ENCODE data around the gene RCOR1.

Gene RCOR1

DNA sequence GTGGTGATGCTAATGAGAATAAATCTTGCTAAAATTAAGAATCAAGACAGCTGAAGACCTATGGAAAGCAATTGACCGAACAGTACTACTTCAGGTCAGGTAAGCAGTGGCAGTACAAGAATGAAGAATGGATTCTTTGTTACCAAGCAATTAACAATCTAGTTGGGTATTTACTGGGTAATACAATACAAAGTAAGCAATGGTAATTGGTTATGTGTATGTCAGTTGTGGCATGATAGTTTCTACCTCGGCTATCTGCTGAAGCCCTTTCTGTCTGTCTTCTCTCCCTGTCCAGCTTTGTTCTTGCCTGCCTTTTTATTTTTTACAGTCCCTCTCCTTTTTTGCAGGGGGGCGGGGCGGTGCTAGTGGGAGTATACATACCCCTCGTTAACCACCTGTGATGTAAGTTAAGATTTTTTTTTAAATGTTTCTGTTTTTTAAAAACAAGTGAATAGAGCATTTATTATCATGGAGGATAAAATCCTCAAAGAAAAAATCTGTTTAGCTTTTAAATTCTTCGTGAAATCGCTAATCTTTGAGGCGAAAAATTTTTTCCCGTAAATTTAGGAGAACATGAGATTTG, 75.9 kb downstream of the RCOR1 start:
- no peak overlapping the region for H3K4me3 ChIP-seq (ENCODE audit: low read depth, low read length)

DNA sequence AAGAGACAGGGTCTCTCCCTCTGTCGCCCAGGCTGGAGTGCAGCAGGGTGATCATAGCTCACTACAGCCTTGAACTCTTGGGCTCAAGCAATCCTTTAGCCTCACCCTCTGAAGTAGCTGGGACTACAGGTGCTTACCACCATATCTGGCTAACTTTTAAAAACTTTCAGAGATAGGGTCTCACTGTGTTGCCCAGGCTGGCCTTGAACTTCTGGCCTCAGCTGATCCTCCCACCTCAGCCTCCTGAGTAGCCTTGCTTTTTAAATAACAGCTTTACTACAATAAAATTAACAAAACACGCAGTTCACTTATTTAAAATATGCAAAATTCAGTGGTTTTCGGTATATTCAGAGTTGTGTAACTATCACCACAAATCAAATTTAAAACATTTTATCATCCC, 79.0 kb downstream of the RCOR1 start:
- no peak overlapping the region for H3K4me3 ChIP-seq (ENCODE audit: low read depth, low read length)

GRCh38 chr14:102672410-102672960, 80.0 kb downstream of the RCOR1 start:
- no peak overlapping the region for H3K4me3 ChIP-seq (ENCODE audit: low read depth, low read length)

- H3K4me3 ChIP-seq (ENCODE audit: low read depth, low read length), result no peak overlapping the region
Observed at GRCh38 chr14:102675396-102675795, 82.9 kb downstream of the RCOR1 start.

GRCh38 chr14:102678394-102678793, 85.9 kb downstream of the RCOR1 start:
- no peak overlapping the region for H3K4me3 ChIP-seq (ENCODE audit: low read depth, low read length)

GRCh38 chr14:102683399-102684297, 91.2 kb downstream of the RCOR1 start:
- H3K4me3 ChIP-seq (ENCODE audit: low read depth, low read length), result no peak overlapping the region

GRCh38 chr14:102684298-102684663, 91.8 kb downstream of the RCOR1 start:
- no peak overlapping the region for H3K4me3 ChIP-seq (ENCODE audit: low read depth, low read length)

GRCh38 chr14:102686196-102686801, 93.8 kb downstream of the RCOR1 start:
- H3K4me3 ChIP-seq (ENCODE audit: low read depth, low read length), result no peak overlapping the region

GRCh38 chr14:102688290-102688689, 95.8 kb downstream of the RCOR1 start:
- H3K4me3 ChIP-seq (ENCODE audit: low read depth, low read length), result no peak overlapping the region

DNA sequence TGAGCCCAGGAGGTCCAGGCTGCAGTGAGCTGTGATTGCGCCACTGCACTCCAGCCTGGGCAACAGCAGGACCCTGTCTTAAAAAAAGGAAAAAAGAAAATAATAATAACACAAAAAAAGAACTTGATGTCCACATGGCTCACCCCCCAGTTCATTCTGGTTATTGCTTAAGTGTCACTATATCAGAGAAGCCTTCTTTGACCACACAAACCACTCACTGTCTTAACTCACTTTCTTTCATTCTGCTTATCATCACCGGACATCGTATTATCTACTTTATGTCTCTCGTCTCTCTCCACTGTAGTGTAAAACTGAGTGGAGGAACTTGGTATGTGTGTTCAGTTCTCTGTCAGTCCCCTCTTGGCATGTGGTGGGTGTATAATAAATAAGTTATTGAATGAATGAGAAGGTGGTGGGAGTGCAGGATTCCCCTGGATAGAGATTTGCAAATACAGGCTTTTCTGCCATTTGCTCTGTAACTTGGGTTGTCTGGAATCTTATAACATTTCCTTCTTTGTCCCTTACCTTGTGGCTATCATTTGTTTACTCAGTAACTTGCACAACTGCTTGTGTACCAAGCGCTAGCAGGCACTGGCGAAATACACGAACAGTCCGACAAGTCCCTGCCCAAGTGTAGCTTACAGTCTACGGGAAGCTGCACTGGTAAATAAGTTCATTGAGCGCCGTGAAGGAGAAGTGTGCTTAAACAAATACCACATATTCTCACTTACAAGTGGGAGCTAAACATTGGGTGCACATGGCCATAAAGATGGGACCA, 98.2 kb downstream of the RCOR1 start:
- no peak overlapping the region for H3K4me3 ChIP-seq (ENCODE audit: low read depth, low read length)

DNA sequence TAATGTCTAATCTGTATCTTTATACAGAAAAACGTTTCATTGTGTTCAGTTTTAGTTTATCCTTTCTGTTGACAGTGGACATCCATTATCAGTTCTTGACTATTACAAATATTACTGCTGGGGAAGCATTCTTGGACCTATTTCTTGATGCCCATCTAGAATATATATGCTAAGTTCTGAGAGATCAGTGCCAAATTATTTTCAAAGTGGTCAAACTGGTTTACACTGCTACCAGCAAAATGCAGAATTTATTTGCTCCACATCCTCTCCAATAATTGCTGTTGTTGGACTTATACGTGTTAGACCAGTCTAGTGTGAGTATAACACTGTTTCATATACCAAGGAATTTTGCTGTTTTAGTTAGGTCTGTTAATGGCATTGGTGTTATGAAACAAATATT, 99.3 kb downstream of the RCOR1 start:
- H3K4me3 ChIP-seq (ENCODE audit: low read depth, low read length), result no peak overlapping the region

GRCh38 chr14:102692334-102692733, 99.9 kb downstream of the RCOR1 start:
- no peak overlapping the region for H3K4me3 ChIP-seq (ENCODE audit: low read depth, low read length)

- no peak overlapping the region for H3K4me3 ChIP-seq (ENCODE audit: low read depth, low read length)
Observed at GRCh38 chr14:102693006-102693755, 100.7 kb downstream of the RCOR1 start.

DNA sequence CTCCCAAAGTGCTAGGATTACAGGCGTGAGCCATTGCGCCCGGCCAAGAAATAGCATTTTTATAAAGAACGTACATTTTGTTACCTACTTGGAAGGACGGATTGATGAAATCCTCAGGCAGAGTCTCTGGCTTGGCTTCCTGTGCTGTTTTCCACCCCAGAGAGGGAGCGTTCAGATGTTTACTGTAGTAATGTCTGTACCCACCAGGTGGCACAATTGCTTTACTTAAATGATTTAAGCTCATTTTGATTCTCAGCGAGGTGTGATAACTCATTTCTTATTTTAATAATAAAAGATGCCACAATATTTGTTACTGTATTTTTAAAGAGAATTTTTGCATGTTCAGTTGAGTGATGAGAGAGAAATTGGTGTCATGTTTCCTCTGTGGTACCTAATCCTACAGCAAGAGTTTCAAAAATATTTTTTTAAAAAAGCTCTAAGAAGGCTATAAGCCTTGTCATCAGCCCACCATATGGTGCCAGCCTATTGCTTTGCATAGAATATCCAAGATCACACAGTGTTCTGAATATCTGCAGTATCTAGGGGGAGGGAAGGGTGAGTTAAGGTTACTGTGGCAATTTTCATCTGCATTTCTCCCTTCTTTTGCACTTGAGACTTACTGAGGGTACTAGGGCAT, 102.2 kb downstream of the RCOR1 start:
- H3K4me3 ChIP-seq (ENCODE audit: low read depth, low read length), result no peak overlapping the region

DNA sequence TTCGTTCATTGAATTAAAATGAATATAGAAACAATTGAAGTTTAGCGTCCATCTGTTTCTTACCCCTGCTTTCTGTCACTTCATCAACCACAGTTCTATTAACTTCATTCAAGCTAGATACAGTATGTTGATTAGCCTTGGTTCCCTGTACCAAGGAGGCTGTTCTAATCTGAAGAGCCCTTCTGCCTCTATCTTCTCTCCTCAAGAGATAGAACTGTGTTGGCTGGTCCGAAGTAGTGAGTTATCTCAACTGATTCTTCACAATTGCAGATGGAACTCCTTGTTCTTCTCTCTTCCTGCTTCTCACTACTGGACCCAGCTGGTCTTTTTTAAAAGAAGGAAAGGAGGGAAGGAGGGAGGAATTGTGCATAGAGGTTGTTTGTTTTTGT, 102.7 kb downstream of the RCOR1 start:
- no peak overlapping the region for H3K4me3 ChIP-seq (ENCODE audit: low read depth, low read length)

GRCh38 chr14:102696332-102696731, 103.9 kb downstream of the RCOR1 start:
- no peak overlapping the region for H3K4me3 ChIP-seq (ENCODE audit: low read depth, low read length)

DNA sequence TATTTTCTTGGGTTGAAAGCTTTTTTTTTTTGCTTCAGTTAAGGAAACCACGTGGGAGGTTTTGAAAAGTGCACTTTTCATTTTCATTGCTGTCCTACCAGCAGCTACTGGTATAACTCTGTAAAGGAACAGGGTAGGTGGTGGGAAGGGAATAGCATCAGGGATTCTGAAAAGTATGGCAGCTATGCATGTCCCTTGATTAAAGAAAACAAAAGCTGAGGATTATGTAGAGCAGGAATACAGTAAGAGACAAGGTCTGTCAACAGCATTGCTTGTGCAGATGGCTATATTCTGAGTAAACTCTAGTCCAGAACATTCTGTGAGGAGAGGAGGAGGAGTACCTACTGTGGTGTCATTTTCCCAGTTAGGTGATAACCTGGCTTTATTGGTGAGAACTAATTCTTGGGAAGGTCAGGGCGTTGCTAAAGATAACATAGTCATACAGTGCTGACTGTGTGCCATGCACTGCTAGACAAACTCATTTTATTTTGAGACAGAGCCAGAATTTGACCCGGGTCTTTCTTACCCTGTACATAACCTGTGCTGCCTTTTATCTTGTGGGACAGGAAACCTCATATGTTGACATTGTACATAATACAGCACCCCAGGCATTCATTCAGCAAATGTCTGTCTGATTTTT, 104.5 kb downstream of the RCOR1 start:
- H3K4me3 ChIP-seq (ENCODE audit: low read depth, low read length), result no peak overlapping the region

DNA sequence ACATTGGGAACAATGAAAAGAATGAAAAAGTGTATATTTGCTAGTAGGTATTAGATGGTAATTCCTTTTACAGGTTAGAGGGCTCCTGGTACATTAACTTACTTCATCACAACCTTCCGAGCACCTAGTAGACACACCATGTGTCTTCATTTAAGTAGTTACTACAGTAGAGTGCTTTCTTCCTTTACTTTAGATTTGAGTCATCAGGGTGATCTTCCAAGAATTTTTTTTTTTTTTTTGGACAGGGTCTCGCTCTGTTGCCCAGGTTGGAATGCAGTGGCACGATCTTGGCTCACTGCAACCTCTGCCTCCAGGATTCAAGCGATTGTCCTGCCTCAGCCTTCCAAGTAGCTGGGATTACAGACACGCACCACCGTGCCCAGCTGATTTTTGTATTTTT, 105.1 kb downstream of the RCOR1 start:
- no peak overlapping the region for H3K4me3 ChIP-seq (ENCODE audit: low read depth, low read length)

DNA sequence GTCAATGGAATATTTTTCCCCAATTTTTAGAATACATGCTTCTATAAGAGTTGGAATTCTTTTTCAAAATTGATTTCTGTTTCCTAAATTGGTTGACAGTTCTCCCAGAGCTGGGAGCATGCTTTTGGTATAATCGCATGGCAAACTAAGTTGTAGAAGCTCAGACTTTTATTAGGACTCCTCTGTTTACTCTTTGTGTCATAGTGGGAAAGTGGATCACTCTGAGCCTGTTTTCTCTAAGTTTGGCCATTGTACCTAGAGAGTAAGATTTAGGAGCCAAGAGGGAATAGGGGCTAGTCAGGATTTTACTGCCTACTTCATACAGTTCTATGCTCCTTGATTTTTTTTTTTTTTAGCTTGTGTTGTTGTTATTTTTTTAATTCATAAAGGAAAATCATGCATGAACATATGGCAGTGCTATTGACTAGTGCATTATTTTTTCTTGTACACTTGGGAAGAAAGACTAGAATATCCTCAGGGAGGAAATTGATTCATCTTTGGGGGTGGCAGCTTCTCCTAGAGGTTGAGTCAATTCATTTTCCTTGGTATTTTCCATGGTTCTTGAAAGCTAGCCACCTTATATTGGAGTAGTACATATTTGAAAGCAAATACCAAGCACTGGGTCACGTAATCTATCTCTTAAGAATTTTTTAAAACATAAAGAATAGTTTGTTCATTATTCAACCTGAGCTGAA, 107.1 kb downstream of the RCOR1 start:
- H3K4me3 ChIP-seq (ENCODE audit: low read depth, low read length), result no peak overlapping the region

All from iPS-11a (cell line).